Activated naive CD4-positive, alpha-beta T cell treated with anti-CD3 and anti-CD28 coated beads for 36 hours (primary cell): Measurements from ENCODE around the gene DPY19L1. TPM values are rescaled to one million over a fixed set of nuclear protein-coding genes. Genes with fewer than 3 reads are reported as not detected.
"Not testable (repeated sequence)": the region's sequence is repeated elsewhere in the genome, so short reads cannot be mapped to it uniquely, and the experiment has no call there.

Experiments used
- CTCF ChIA-PET: fragments of 350-600 bp; sonication (Branson Sonifier 250); formaldehyde crosslinking; loops from one replicate; lab custom pipeline; 2021; ENCODE audit warnings: antibody characterized with exemption; lab: Charles Lee
- DNase-seq: peaks from one replicate; pipeline ENCODE4 v3.0.0-alpha.2; 2020
- H3K27ac Mint-ChIP-seq: one replicate; pipeline ENCODE4 v1.8.0; 2021; ENCODE audit warnings: mild to moderate bottlenecking, mixed read lengths
- H3K27me3 Mint-ChIP-seq: one replicate; pipeline ENCODE4 v1.8.0; 2021; ENCODE audit warnings: low read depth, mixed read lengths
- H3K36me3 Mint-ChIP-seq: one replicate; pipeline ENCODE4 v1.8.0; 2021; ENCODE audit warnings: low read depth, mixed read lengths
- H3K4me1 Mint-ChIP-seq: one replicate; pipeline ENCODE4 v1.8.0; 2021; ENCODE audit warnings: low read depth, mixed read lengths
- H3K4me3 Mint-ChIP-seq: one replicate; pipeline ENCODE4 v1.8.0; 2021; ENCODE audit warnings: mild to moderate bottlenecking, moderate library complexity, mixed read lengths
- H3K9me3 Mint-ChIP-seq: one replicate; pipeline ENCODE4 v1.8.0; 2021; ENCODE audit warnings: mixed read lengths
- intact Hi-C: fragments of 100-400 bp; cut with micrococcal nuclease; formaldehyde crosslinking; loops from one replicate; pipeline ENCODE4 v1.15.1; 2023
- total RNA-seq, 2 experiments: library from RNA; stranded (reverse); gene quantifications; one replicate each; pipeline ENCODE4 v1.2.3, GENCODE V29; 2021

The DPY19L1 gene
- 1 to 10 TPM; 5.3 to 5.9 TPM for total RNA-seq

DNA sequence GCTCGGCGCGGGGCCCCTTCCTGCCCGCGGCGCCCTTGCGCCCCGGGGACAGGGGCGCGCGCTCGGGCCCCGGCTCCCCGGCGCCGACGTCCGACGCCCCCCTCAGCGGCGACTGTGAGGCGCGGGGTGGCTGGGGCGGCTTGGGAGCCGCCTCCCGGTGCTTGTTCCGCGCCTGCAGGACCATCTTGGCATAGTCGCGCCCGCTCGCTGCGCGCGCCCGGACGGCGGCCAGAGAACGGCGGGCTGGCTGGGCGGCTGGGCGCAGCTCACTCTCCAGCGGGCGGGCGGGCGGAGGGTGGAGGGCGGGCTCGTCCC is at the start of gene DPY19L1:
TSS of gene DPY19L1 (minus strand) at position 275 of the 315 bp plus-strand sequence. CDS start at position 184, 91 bp downstream.
- H3K27me3 Mint-ChIP-seq: no peaks in the 10 kb centered on the region
- H3K36me3 Mint-ChIP-seq: no peaks in the 10 kb centered on the region
- CTCF ChIA-PET: no interaction called here
- H3K4me1 Mint-ChIP-seq: peaks cover 22% of the 10 kb centered on the region
- H3K27ac Mint-ChIP-seq: peak within 1 kb of the TSS; percentile 71
- peak within 1 kb of the TSS; percentile 85 for H3K4me3 Mint-ChIP-seq
- DNase-seq: no peak
- intact Hi-C loops: loop anchor here (1.0 to 10.0 kb wide), 6 partner anchors 148 to 1972 kb away; partner anchors contain the start of genes EEPD1, HERPUD2, NT5C3A and SEPTIN7
- no peaks in the 10 kb centered on the region for H3K9me3 Mint-ChIP-seq

DNA sequence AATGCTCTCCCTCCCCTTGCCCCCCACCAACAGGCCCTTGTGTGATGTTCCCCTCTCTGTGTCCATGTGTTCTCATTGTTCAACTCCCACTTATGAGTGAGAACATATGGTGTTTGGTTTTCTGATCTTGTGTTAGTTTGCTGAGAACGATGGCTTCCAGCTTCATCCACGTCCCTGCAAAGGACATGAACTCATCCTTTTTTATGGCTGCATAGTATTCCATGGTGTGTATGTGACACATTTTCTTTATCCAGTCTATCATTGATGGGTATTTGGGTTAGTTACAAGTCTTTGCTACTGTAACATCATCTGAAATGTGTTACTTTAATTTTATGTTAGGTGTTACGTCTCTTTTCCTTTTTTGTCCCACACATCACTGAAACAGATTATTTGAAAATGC is 42.2 kb upstream of the DPY19L1 start:
- H3K27ac Mint-ChIP-seq, DNase-seq, H3K27me3 Mint-ChIP-seq, H3K4me1 Mint-ChIP-seq, intact Hi-C loops, CTCF ChIA-PET, H3K36me3 Mint-ChIP-seq, H3K9me3 Mint-ChIP-seq, H3K4me3 Mint-ChIP-seq: not testable (repeated sequence)

DNA sequence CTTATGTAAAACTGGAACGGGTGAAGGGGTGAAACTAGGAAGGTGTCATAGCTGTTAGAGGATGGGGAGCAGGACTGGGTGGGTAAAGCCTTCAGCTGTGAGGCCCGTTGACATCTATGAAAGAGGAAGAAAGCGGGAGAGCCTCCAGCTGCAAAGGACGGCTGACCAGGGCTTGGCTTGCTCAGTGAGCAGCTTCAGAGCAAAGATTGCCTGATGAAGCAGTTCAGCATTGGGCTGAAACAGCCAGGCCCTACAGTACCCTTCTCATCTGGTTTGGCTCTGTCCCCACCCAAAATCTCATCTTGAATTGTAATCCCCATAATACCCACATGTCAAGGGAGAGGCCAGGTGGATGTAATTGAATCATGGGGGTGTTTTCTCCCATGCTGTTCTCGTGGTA is 36.7 kb upstream of the DPY19L1 start:
- H3K36me3 Mint-ChIP-seq: not testable (repeated sequence)
- intact Hi-C loops: loop anchor here (5.0 kb wide), 1 partner anchor 113 kb away; no protein-coding TSS in a partner anchor

DNA sequence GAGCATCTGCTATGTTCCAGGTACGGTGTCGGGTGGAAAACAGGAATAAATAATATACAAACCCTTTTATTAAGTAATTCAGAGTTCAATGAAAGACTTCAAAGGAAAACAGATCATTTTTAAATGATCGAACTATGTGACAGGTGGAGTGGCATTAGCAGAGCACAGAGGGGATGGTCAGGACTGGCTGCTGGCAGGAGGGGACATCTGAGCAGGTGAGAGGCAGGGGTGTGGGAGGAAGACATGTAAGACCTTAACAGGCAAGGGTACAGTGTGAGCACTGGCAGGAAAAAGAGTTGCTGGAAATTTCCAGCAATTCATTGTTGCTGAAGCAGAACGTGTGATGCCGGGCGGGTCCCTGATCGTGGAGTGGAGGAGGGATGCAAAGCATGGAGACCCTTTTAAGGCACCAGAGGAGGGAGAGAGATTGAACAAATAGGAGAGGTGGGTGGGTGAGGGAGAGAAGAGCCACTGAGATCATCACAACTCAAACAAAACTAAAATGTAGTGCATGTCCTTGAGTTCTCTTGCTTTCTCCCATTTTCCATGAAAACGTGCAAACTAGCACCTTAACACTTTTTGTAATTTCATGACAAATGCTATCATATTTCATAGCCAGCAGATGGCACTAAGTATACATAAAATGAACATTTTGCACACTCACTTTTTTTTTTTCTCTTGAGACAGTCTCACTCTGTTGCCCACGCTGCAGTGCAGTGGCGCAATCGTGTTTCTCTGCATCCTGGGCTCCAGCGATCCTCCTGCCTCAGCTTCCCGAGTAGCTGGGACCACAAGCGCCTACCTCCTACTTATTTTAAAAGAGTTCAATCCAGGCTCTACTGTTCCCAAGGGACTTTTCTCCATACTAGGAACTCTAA is 35.9 kb upstream of the DPY19L1 start:
- peak; percentile 13 for DNase-seq
- peaks cover 14% of the 10 kb centered on the region for H3K27me3 Mint-ChIP-seq
- H3K27ac Mint-ChIP-seq, H3K36me3 Mint-ChIP-seq, H3K9me3 Mint-ChIP-seq, H3K4me1 Mint-ChIP-seq, CTCF ChIA-PET, H3K4me3 Mint-ChIP-seq: not testable (repeated sequence)
- intact Hi-C loops: loop anchor here (1.0 to 5.0 kb wide), 4 partner anchors 114 to 552 kb away; no protein-coding TSS in a partner anchor

More for the DNA sequence above, 36.7 kb upstream of the DPY19L1 start:
- DNase-seq, CTCF ChIA-PET, H3K27ac Mint-ChIP-seq, H3K4me3 Mint-ChIP-seq, H3K4me1 Mint-ChIP-seq, H3K9me3 Mint-ChIP-seq: not testable (repeated sequence)
- peaks cover 14% of the 10 kb centered on the region for H3K27me3 Mint-ChIP-seq

DNA sequence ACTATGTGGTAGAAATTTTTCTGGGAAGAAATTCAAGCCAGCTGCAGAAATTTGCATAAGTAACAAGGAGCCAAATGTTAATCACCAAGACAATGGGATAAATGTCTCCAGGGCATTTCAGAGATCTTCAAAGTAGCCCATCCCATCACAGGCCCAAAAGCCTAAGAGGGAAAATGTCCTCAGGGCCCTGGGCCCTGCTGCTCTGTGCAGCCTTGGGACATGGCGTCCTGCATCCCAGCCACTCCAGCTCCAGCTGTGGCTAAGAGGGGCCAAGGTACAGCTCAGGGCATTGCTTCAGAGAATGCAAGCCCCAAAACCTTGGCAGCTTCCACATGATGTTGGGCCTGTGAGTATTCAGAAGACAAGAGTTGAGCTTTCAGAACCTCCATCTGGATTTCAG is 31.8 kb upstream of the DPY19L1 start:
- H3K4me1 Mint-ChIP-seq, H3K9me3 Mint-ChIP-seq, intact Hi-C loops, H3K27ac Mint-ChIP-seq, DNase-seq, H3K4me3 Mint-ChIP-seq, H3K36me3 Mint-ChIP-seq: not testable (repeated sequence)
- CTCF ChIA-PET: interaction anchor here (0.7 kb wide), 1 partner anchor 1021 kb away, joined by 6 read pairs; no protein-coding TSS in a partner anchor
- H3K27me3 Mint-ChIP-seq: peaks cover 15% of the 10 kb centered on the region

DNA sequence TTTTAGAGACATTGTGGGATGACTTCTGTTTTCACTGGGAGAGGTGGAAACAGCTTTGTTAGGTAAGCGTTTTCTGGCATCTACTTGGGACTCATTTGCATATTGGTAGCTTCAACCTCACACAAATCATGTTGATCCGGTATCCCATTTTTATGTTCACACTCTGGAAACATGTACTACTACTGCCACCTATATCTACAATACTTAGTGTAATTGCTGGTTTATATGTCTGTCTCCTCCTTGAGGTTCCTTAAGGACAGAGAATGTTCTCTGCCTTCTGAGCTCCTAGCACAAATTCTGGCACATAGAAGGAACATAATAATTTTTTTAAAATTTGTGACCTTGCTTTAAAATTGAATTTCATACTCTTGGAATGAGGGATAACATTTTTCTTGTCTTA is 28.1 kb upstream of the DPY19L1 start:
- CTCF ChIA-PET, H3K27me3 Mint-ChIP-seq, intact Hi-C loops, H3K27ac Mint-ChIP-seq, H3K4me3 Mint-ChIP-seq, H3K4me1 Mint-ChIP-seq, DNase-seq, H3K36me3 Mint-ChIP-seq, H3K9me3 Mint-ChIP-seq: not testable (repeated sequence)

DNA sequence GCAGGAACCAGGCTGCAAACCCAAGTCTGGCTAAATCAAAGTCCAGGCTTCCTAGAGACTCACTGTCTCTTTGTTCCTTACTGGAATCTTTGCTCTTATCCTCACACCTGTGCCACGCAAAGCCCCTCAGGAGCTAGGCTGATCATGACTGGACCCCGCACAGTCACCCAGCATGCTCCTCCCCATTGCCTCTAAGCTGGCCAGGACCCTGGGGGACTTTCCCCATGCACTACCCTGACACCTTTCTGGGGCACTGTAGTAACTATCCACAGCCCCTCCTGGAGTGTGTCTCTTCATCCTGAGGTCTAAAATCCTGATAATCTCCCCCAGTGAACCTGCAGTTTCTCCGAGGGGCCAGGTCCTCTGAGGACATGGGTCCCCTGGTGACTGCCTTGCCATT is 21.3 kb upstream of the DPY19L1 start:
- CTCF ChIA-PET, H3K9me3 Mint-ChIP-seq, H3K4me1 Mint-ChIP-seq, H3K36me3 Mint-ChIP-seq, H3K4me3 Mint-ChIP-seq, intact Hi-C loops, H3K27ac Mint-ChIP-seq, DNase-seq, H3K27me3 Mint-ChIP-seq: not testable (repeated sequence)

DNA sequence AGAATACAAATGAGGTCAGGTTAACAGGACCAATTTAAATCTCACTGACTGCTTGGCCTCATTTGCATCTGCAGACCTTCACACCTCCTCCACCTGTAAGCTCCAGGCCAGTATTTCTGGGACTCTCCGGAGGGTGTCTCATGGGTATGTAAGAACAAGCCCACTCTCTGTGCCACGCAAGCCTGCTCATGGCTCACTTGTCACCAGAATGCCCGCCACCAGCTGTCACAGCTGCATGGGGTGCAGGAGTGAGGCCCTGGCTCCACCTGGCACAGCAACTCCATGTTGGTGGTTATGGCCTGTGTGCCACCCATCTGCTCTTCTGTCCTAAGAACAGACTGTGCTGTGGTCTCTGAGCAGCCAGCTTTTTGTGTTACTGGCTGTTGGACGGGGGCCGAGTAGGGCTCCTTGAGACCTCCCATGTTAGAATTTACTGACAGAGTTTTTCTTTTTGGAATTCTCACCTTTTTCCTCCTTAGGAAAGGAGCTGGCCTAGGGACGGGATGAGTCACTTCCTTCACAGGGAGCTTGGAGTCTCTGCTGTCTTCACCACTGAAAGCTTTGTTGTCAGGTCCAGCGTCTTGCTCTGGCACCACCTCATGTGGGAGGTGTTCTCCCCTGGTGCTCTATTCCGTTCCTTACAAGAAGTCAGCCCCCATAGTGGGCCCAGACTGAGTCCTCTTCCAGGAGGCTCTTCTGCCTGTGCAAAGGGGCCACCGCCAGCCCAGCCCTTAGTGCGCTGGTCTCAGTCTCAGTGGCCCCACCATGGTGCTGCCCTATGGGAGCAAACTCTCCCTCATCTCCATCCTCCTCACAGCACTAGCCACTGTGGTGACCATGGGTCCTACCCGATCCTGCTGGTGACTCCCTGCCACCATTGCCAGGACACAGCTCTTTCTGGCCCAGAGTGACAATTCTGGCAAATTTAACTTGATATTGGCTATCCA is 20.5 kb upstream of the DPY19L1 start:
- H3K4me1 Mint-ChIP-seq, H3K27ac Mint-ChIP-seq, H3K9me3 Mint-ChIP-seq, intact Hi-C loops, H3K4me3 Mint-ChIP-seq, CTCF ChIA-PET, DNase-seq, H3K36me3 Mint-ChIP-seq, H3K27me3 Mint-ChIP-seq: not testable (repeated sequence)

DNA sequence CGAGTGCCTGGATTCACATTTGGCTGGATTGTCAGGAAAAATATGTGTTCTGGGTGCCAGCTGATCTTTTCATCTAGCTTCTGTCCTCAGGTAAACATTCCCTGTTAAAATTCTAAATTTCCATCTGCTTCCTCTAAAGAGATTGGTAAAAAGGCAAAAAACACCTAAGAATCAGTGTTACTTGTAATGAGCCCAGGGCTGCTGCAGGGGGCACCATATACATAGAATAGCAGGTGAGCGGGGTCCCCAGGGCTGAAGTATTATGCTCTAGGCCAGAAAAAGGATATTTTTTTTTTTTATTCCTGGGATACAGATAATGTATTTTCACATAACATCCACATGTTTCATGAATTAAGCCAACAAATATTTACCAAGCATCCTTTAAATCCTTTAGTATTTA is 18.4 kb upstream of the DPY19L1 start:
- H3K9me3 Mint-ChIP-seq, H3K36me3 Mint-ChIP-seq, H3K4me1 Mint-ChIP-seq, DNase-seq, CTCF ChIA-PET, H3K4me3 Mint-ChIP-seq, H3K27ac Mint-ChIP-seq, intact Hi-C loops, H3K27me3 Mint-ChIP-seq: not testable (repeated sequence)

DNA sequence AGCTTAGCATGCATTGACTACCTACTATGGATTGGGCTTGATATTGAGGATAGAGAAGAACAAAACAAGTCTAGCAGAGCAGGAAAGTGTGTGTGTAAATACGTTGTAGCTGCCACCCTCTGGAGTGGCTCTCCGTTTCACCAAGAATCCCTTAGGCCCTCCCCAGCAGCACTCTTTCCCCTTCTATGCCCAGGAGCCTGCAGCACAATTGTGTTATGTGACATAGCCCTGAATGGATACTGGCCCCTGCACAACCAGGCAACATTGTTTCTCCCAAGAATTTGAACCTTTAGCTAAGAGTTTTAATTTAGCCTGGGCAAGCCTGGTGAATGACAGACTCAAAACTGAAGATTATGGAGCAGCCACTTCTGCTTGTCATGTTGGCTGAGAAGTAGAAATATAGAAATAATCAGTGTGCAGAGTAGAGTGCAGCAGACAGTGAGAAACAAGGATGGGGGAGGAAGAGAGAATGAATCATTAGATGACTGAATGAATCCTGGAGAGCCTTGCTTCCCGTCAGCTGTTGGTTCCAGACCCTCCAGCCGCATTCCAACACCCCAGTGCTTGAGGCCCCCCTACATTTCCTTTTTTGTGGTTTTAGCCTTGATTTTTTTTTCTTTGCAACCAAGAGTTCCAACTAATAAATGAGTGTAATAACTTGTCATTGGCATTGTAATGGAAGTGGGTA is 16.3 kb upstream of the DPY19L1 start:
- H3K36me3 Mint-ChIP-seq, H3K4me3 Mint-ChIP-seq, H3K4me1 Mint-ChIP-seq, H3K27ac Mint-ChIP-seq, CTCF ChIA-PET, DNase-seq, H3K27me3 Mint-ChIP-seq, intact Hi-C loops, H3K9me3 Mint-ChIP-seq: not testable (repeated sequence)

DNA sequence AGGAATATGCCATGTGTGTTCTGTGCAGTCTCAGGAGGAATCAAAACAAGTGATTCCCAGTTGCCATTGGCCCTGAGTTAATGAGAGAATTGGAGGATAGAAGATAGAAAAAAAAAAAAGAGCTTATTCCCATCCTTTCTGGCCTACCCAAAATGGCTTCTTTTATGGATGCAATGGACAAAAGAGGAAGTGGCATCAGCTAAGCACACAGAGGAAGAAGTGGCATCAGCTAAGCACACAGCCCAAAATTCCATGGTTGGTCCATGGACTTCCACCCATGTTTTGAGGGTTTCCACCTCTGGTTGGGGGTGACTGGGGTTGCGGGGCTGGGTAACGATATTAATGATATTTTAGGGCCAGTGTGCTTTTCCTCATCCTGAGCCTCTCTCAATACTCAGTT is 11.1 kb upstream of the DPY19L1 start:
- H3K9me3 Mint-ChIP-seq, H3K4me3 Mint-ChIP-seq, H3K36me3 Mint-ChIP-seq, H3K27ac Mint-ChIP-seq, CTCF ChIA-PET, DNase-seq, H3K27me3 Mint-ChIP-seq, H3K4me1 Mint-ChIP-seq, intact Hi-C loops: not testable (repeated sequence)

DNA sequence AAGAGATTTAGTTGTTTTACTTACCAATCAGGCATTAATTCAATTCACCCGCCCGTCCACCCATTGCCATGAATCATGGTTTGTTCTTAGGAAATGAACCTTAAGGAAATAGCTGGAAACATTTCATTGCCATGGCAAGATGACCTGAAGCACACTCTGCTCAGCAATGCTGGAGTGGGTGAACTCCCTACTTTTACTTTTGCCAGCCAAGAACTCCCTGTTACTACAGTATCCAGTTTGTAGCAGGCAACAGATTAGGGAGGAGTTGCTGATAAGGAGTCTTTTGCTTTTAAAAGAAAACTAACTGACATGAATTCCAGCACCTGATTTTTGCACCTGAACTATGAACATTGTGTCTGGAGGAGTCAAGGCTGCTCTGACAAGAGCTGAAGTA is 10.6 kb upstream of the DPY19L1 start:
- H3K4me3 Mint-ChIP-seq, H3K4me1 Mint-ChIP-seq, H3K27ac Mint-ChIP-seq, H3K36me3 Mint-ChIP-seq, intact Hi-C loops, DNase-seq, CTCF ChIA-PET, H3K27me3 Mint-ChIP-seq, H3K9me3 Mint-ChIP-seq: not testable (repeated sequence)
